Measurements from ENCODE around the gene FNIP1. TPM values are rescaled to one million over a fixed set of nuclear protein-coding genes. Genes with fewer than 3 reads are reported as not detected.

Gene FNIP1
- total and polyA plus RNA-seq, 2 of the 13 experiments (the other 11 are each of a cell fraction or from before 2014, with no cell fraction given): 10.9 to 29.3 TPM

GRCh38 chr5:131795228-131795627, 1.6 kb downstream of the FNIP1 start:
- BruUV-seq (replicated peaks): no TSS peak
- ATAC-seq (no peak), FAIRE-seq (no peak), DNase-seq (ENCODE audit: low spot score) (no peak)
- ChIA-PET POLR2A (no interaction called here), CTCF (ENCODE audit: low intra/inter-chr PET ratio, low total read pairs) (no interaction called here)
- Histone ChIP-seq H3K36me3 (replicated peaks in 1 of 2; ENCODE audit: control insufficient read depth in 1 of 2, insufficient read depth in 2 of 2, low read length in 2 of 2) (no peaks in the 10 kb centered on the region), H3K4me2 (ENCODE audit: low read depth, low read length) (peak overlapping the region; percentile 79), H3K9ac (ENCODE audit: insufficient read depth, low read depth, low read length) (peak overlapping the region; percentile 100), H3K9me3 (ENCODE audit: low read length) (no peaks in the 10 kb centered on the region), H3K27me3 (ENCODE audit: control insufficient read depth in 1 of 2, insufficient read depth in 2 of 2, low read length in 2 of 2) (no peaks in the 10 kb centered on the region; a peak in 1 of 5 replicates), H3K4me1 (ENCODE audit: insufficient read depth, low read length) (peaks cover 42% of the 10 kb centered on the region), H3K79me2 (ENCODE audit: insufficient read depth, low read length) (peaks cover 62% of the 10 kb centered on the region), H2AFZ (ENCODE audit: low read length) (no peak overlapping the region), H3K27ac (ENCODE audit: extremely low read length, insufficient read depth, low read length) (peak overlapping the region; percentile 99), H3K4me3 (replicated peaks in 1 of 3; ENCODE audit: insufficient read depth in 1 of 3, low read depth in 2 of 3, low read length in 3 of 3) (peak overlapping the region; percentile 90 to 96 (median 95); a peak in 5 of 6 replicates), H4K20me1 (ENCODE audit: insufficient read depth, low read length) (peaks cover 42% of the 10 kb centered on the region)
- in situ Hi-C loops (cut with HindIII; ENCODE audit: extremely low pct_ligation_motif_present, low pct_unique_long_range_greater_than_20kb) (no loop called here), intact Hi-C loops (cut with micrococcal nuclease; ENCODE audit: unreplicated experiment) (loop anchor here (5.0 kb wide), 2 partner anchors 53 to 208 kb away; no protein-coding TSS in a partner anchor)
- TF ChIP-seq ATF7 (IDR thresholded peaks at IDR 0.05): no peak
- TF ChIP-seq ATF7 (CRISPR knock-in tag; IDR thresholded peaks at IDR 0.05): no peak
- no peak for TF ChIP-seq SUZ12 (IDR thresholded peaks at IDR 0.05; ENCODE audit: low read depth, low read length)
- TF ChIP-seq CEBPG (CRISPR knock-in tag; IDR thresholded peaks at IDR 0.05): peak; percentile 79
- TF ChIP-seq CEBPB (IDR thresholded peaks at IDR 0.05; ENCODE audit: borderline replicate concordance, low read depth, low read length): peak; percentile 94
- 18% methylated on average over 6 of the region's 6 CpGs for WGBS (ENCODE audit: low lambda C conversion rate)

- ChIA-PET CTCF (ENCODE audit: low intra/inter-chr PET ratio, low total read pairs) (no interaction called here), POLR2A (no interaction called here)
- no TSS peak for BruUV-seq (replicated peaks)
- Histone ChIP-seq H3K27ac (ENCODE audit: extremely low read length, insufficient read depth, low read length) (no peak overlapping the region), H3K4me1 (ENCODE audit: insufficient read depth, low read length) (peaks cover 42% of the 10 kb centered on the region), H3K4me3 (replicated peaks in 1 of 3; ENCODE audit: insufficient read depth in 1 of 3, low read depth in 2 of 3, low read length in 3 of 3) (peak overlapping the region; percentile 9 to 96 (median 90)), H3K79me2 (ENCODE audit: insufficient read depth, low read length) (peaks cover 69% of the 10 kb centered on the region), H3K9me3 (ENCODE audit: low read length) (no peaks in the 10 kb centered on the region), H3K36me3 (replicated peaks in 1 of 2; ENCODE audit: control insufficient read depth in 1 of 2, insufficient read depth in 2 of 2, low read length in 2 of 2) (no peaks in the 10 kb centered on the region), H3K27me3 (ENCODE audit: control insufficient read depth in 1 of 2, insufficient read depth in 2 of 2, low read length in 2 of 2) (no peaks in the 10 kb centered on the region; a peak in 1 of 5 replicates), H2AFZ (ENCODE audit: low read length) (no peak overlapping the region), H3K4me2 (ENCODE audit: low read depth, low read length) (peak overlapping the region; percentile 79), H4K20me1 (ENCODE audit: insufficient read depth, low read length) (peaks cover 42% of the 10 kb centered on the region), H3K9ac (ENCODE audit: insufficient read depth, low read depth, low read length) (no peak overlapping the region)
- ATAC-seq: no peak
- in situ Hi-C loops (cut with HindIII; ENCODE audit: extremely low pct_ligation_motif_present, low pct_unique_long_range_greater_than_20kb): no loop called here
- WGBS (ENCODE audit: low lambda C conversion rate): 79% methylated on average over 4 of the region's 4 CpGs
- intact Hi-C loops (cut with micrococcal nuclease; ENCODE audit: unreplicated experiment): no loop called here
- no peak for DNase-seq (ENCODE audit: low spot score)
- peak; percentile 77; the same call in 1 of the 2 replicates for TF ChIP-seq POLR2AphosphoS2 (IDR thresholded peaks at IDR 0.05; ENCODE audit: low read depth, low read length)
- TF ChIP-seq, protein P1, sequence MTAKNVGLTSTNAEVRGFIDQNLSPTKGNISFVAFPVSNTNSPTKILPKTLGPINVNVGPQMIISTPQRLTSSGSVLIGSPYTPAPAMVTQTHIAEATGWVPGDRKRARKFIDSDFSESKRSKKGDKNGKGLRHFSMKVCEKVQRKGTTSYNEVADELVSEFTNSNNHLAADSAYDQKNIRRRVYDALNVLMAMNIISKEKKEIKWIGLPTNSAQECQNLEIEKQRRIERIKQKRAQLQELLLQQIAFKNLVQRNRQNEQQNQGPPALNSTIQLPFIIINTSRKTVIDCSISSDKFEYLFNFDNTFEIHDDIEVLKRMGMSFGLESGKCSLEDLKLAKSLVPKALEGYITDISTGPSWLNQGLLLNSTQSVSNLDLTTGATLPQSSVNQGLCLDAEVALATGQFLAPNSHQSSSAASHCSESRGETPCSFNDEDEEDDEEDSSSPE (CRISPR knock-in tag; IDR thresholded peaks at IDR 0.05): no peak
- TF ChIP-seq ZBTB8A (CRISPR knock-in tag; IDR thresholded peaks at IDR 0.05; ENCODE audit: borderline replicate concordance, low read depth): no peak
- peak in 1 of 2 experiments; percentile 48; a peak in 1 of 4 replicates for TF ChIP-seq POLR2A (IDR thresholded peaks at IDR 0.05; ENCODE audit: insufficient read depth in 1 of 2, low read depth in 2 of 2, low read length in 2 of 2)
- no peak for TF ChIP-seq KAT2B (IDR thresholded peaks at IDR 0.05; ENCODE audit: borderline replicate concordance, low read depth, low read length)
- no peak for TF ChIP-seq CSRNP2 (CRISPR knock-in tag; conservative IDR thresholded peaks at IDR 0.05; ENCODE audit: low read depth)
- FAIRE-seq: no peak
These were observed 2.2 kb downstream of the FNIP1 start for GRCh38 chr5:131794586-131794985.

Measured in HepG2 (cell line).